Mononuclear cell (primary cell): ENCODE measurements around the gene SLC6A11. TPM values are rescaled to one million over a fixed set of nuclear protein-coding genes. Genes with fewer than 3 reads are reported as not detected.

Experiments used
- H3K27me3 ChIP-seq: 2 replicates; pipeline ENCODE4 v1.6.0; 2011; ENCODE audit warnings: low read length, control low read depth; ENCODE audit not compliant: insufficient read depth
- H3K4me1 ChIP-seq: 2 replicates; pipeline ENCODE4 v1.5.1; 2011; ENCODE audit warnings: mild to moderate bottlenecking, low read length, control low read depth; ENCODE audit not compliant: insufficient read depth
- H3K4me3 ChIP-seq: 2 replicates; pipeline ENCODE4 v1.5.1; 2011; ENCODE audit warnings: mild to moderate bottlenecking, low read length, moderate library complexity
- H3K9me3 ChIP-seq: 2 replicates; pipeline ENCODE4 v1.5.1; 2011; ENCODE audit warnings: low read depth, mild to moderate bottlenecking, control low read depth, low read length
- total RNA-seq: library from RNA; depleted of rRNA; stranded (reverse); fragments of >200 nt; gene quantifications from one replicate; pipeline ENCODE4 v1.2.3, GENCODE V29; 2012

Gene SLC6A11
- total RNA-seq, 1 donor = under 0.01 TPM

DNA sequence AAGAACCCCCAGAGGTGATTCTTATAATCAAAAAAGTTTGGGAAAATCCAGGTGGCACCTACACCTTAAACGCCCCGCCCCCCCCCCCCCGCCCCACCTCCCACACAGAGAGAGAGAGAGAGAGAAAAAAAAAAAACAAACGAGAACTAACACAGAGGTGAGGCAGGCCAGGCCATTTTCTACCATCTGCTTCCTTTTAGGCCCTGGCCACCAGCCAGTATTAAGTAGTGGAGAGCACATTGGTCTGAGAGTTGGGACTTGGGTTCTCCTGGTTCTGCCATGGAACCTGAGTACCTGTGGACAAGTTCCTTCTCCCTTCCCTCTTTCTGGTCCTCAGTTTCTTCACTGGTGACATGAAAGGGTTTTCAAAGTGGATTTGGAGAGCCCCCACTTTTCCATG, 60.6 kb downstream of the SLC6A11 start:
- Histone ChIP-seq H3K4me3 (no peak overlapping the region), H3K9me3 (no peaks in the 10 kb centered on the region), H3K27me3 (no peaks in the 10 kb centered on the region), H3K4me1 (no peaks in the 10 kb centered on the region)

DNA sequence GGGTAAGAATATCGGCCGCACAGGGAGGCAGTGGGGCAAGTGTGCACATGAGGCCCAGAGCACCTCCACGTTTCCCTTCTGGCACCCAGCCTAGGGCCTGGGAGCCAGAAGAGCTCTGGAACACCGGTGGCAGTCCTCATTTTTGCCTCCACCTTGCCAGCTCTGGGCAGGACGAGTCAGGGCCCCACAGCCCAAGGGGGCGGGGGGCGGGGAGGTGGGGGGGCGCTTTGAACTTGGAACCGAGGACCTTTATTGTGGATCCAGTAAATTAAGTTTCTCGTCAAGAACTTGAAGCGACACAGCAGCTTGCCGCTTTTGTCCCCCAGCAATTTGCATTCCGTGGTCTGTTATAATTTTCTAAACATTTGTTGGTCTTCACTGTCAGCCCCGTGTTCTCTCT, 66.8 kb downstream of the SLC6A11 start:
- no peaks in the 10 kb centered on the region for H3K4me1 ChIP-seq
- no peaks in the 10 kb centered on the region for H3K27me3 ChIP-seq
- no peak overlapping the region for H3K4me3 ChIP-seq
- H3K9me3 ChIP-seq = no peaks in the 10 kb centered on the region

GRCh38 chr3:10883478-10884234, 67.6 kb downstream of the SLC6A11 start:
- H3K27me3 ChIP-seq = no peaks in the 10 kb centered on the region
- H3K4me3 ChIP-seq = no peak overlapping the region
- no peaks in the 10 kb centered on the region for H3K9me3 ChIP-seq
- peaks cover 5% of the 10 kb centered on the region for H3K4me1 ChIP-seq

GRCh38 chr3:10887015-10887414, 71.0 kb downstream of the SLC6A11 start:
- Histone ChIP-seq H3K4me3 (no peak overlapping the region), H3K9me3 (peaks cover 10% of the 10 kb centered on the region), H3K27me3 (no peaks in the 10 kb centered on the region), H3K4me1 (peaks cover 7% of the 10 kb centered on the region)

DNA sequence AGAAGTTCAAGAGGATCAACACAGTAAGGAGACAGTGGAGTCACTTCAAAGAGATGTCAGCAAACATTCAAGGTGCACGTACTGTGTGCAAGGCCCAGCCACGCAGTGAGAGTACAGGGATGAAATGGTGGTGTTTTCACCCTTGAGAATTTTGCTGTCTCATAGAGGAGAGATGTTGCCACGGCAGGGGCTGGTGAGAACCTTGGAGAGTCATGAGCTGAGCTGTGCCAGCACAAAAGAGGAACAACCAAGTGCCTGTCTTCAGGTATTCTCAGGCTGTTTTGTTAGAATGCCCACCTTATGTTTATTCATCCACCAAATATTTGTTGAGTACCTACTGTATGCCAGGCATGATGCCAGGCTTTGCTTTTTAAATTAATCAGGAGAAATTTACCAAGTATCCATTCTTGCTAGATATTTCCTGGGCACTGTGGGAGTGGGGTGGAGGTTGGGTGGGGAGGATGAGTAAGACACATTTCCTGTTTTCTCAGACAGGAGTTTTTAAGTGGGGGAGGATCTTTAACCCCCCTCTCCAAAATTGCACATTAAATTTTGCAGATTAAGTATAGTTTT, 72.6 kb downstream of the SLC6A11 start:
- no peak overlapping the region for H3K4me3 ChIP-seq
- H3K4me1 ChIP-seq = peaks cover 7% of the 10 kb centered on the region
- peaks cover 10% of the 10 kb centered on the region for H3K9me3 ChIP-seq
- H3K27me3 ChIP-seq = no peaks in the 10 kb centered on the region

- Histone ChIP-seq H3K4me1 (peaks cover 7% of the 10 kb centered on the region), H3K4me3 (no peak overlapping the region), H3K27me3 (no peaks in the 10 kb centered on the region), H3K9me3 (peaks cover 10% of the 10 kb centered on the region)
These were observed 73.4 kb downstream of the SLC6A11 start for GRCh38 chr3:10889206-10889960.

DNA sequence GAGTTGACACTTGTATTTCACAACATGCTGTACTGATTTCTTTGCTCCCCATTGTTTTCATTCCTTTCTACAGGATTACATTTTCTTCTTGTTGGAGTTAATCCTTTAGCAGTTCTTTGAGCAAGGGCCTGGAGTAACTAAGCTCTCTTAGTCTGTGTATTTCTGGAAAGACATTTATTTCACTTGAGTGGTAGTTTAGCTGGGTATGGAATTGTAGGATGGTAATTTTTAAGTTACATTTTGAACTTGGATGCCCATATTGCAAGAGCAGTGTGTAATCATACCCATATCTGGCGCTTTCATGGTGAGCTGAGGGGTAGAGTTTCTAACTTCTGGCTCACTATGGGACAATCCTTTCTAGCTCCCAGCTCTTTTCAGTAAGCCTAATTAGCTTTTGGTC, 74.6 kb downstream of the SLC6A11 start:
- no peaks in the 10 kb centered on the region for H3K27me3 ChIP-seq
- peaks cover 10% of the 10 kb centered on the region for H3K9me3 ChIP-seq
- no peak overlapping the region for H3K4me3 ChIP-seq
- H3K4me1 ChIP-seq = peaks cover 7% of the 10 kb centered on the region

DNA sequence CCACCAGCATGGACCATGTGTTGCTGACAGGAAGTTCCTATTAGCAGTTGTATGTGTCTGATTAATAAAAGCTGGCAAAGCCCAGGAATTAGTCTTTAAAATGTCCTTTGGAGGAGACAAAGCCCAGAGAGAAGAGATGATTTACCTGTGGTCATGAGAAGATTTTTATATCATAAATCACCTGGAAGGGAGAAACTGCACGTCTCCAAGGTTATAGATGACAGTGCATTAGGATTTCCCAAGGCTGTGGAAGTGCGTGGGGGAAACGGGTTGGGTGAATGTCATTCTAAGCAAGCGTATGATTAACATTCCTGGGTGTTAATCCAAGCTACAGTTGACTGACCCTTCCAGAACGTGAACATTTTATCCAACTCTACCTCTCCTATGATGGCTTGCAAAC, 76.6 kb downstream of the SLC6A11 start:
- no peak overlapping the region for H3K4me3 ChIP-seq

GRCh38 chr3:10901296-10901945, 85.4 kb downstream of the SLC6A11 start:
- Histone ChIP-seq H3K9me3 (peaks cover 10% of the 10 kb centered on the region), H3K27me3 (no peaks in the 10 kb centered on the region), H3K4me3 (no peak overlapping the region), H3K4me1 (no peaks in the 10 kb centered on the region)

More for the DNA sequence above, 76.6 kb downstream of the SLC6A11 start:
- Histone ChIP-seq H3K4me1 (peaks cover 7% of the 10 kb centered on the region), H3K9me3 (peaks cover 10% of the 10 kb centered on the region), H3K27me3 (no peaks in the 10 kb centered on the region)

- no peaks in the 10 kb centered on the region for H3K4me1 ChIP-seq
- no peak overlapping the region for H3K4me3 ChIP-seq
- H3K27me3 ChIP-seq = no peaks in the 10 kb centered on the region
- H3K9me3 ChIP-seq = peaks cover 30% of the 10 kb centered on the region
These were observed 91.2 kb downstream of the SLC6A11 start for GRCh38 chr3:10907262-10907661.

DNA sequence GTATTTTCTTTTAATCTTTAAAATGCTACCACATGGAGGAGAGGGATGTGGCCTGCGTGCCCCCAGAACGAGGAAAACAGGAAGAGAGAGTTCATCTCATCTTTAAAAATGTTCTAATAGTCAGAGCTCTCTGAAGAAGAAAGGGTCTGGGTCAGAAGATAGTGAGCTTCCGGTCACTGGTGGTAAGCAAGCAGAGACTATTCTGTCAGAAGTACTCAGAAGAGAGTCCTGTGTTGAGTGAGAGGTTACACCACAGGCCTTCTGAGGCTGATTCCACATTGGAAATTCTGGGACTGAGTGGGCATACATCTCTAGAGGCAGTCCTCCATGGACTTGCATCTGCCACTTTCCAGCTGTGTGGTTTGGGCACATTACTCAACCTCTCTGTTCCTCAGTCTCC, 94.3 kb downstream of the SLC6A11 start:
- Histone ChIP-seq H3K4me1 (no peaks in the 10 kb centered on the region), H3K9me3 (peaks cover 30% of the 10 kb centered on the region), H3K27me3 (no peaks in the 10 kb centered on the region), H3K4me3 (no peak overlapping the region)

DNA sequence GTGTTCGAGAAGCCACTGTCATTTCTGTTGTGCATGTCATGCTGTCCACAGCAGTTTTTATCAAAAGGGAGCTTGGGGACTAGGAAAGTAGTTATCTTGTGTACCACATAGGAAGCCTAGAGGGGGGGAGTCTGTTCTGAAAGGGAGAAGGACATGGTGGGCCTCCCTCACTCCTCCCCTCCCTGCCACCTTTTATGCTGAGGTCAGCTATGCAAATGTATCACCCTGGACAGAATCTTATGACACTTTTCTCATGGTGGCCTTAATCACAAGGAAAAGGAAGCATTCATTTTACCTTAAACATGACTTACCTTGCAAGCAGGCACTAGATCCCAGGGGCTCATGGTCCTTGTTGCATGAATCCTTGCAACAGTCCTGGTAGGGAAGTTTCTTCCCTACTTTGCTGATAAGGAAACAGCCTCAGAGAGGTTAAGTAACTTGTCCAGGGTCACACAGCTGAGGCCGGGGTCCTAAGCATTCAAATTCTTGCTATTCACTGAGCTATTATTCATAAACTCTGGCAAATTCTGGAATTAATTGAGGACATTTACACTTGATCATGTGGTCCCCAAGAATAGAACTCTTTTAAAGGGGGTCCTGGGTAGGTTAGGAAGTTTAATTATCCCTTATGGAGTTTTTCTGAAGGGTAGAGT, 95.4 kb downstream of the SLC6A11 start:
- H3K9me3 ChIP-seq = peaks cover 19% of the 10 kb centered on the region
- no peaks in the 10 kb centered on the region for H3K4me1 ChIP-seq
- H3K27me3 ChIP-seq = no peaks in the 10 kb centered on the region
- no peak overlapping the region for H3K4me3 ChIP-seq

- Histone ChIP-seq H3K9me3 (peaks cover 6% of the 10 kb centered on the region), H3K4me1 (no peaks in the 10 kb centered on the region), H3K4me3 (no peak overlapping the region)
These were observed 96.8 kb downstream of the SLC6A11 start for GRCh38 chr3:10912786-10913185.

DNA sequence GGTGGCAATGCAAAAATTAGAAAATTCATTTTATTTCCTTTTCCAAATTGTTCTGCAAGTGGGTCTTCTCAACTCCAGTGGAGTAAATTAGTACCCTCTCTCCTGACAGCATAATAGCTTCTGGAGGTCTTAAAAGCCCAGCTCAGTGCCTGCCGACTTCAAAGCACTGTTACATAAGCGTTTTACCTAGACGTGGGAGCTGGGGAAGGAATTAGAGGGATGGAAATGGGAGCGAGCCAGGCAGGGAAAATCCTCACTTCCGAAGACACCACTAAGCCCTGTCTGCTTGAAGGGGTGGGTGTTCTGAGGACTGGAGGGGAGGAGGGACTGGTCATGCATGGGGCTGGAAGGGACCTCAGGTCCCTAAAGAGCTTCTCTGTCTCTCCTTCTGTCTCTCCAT, 99.3 kb downstream of the SLC6A11 start:
- Histone ChIP-seq H3K4me3 (no peak overlapping the region), H3K4me1 (no peaks in the 10 kb centered on the region), H3K27me3 (no peaks in the 10 kb centered on the region), H3K9me3 (no peaks in the 10 kb centered on the region)

More at GRCh38 chr3:10912786-10913185, 96.8 kb downstream of the SLC6A11 start:
- no peaks in the 10 kb centered on the region for H3K27me3 ChIP-seq
